ENCODE data around the gene SLC37A1.

GRCh38 chr21:42490720-42491119 lies 22.9 kb upstream of the SLC37A1 start:
- TF ChIP-seq ZSCAN16 (tag by site-specific recombination; IDR thresholded peaks at IDR 0.05) (no peak), ZNF449 (tag by site-specific recombination; IDR thresholded peaks at IDR 0.05) (no peak), ZNF274 (IDR thresholded peaks at IDR 0.05; ENCODE audit: low read length) (no peak), ZNF274 (tag by site-specific recombination; IDR thresholded peaks at IDR 0.05; ENCODE audit: borderline replicate concordance) (no peak), MZF1 (tag by site-specific recombination; IDR thresholded peaks at IDR 0.05; ENCODE audit: borderline replicate concordance) (no peak), ZNF426 (tag by site-specific recombination; IDR thresholded peaks at IDR 0.05) (no peak), ZNF211 (tag by site-specific recombination; IDR thresholded peaks at IDR 0.05; ENCODE audit: low read depth) (no peak), ZNF23 (tag by site-specific recombination; IDR thresholded peaks at IDR 0.05; ENCODE audit: borderline replicate concordance) (no peak)
- TF ChIP-seq, protein P1, sequence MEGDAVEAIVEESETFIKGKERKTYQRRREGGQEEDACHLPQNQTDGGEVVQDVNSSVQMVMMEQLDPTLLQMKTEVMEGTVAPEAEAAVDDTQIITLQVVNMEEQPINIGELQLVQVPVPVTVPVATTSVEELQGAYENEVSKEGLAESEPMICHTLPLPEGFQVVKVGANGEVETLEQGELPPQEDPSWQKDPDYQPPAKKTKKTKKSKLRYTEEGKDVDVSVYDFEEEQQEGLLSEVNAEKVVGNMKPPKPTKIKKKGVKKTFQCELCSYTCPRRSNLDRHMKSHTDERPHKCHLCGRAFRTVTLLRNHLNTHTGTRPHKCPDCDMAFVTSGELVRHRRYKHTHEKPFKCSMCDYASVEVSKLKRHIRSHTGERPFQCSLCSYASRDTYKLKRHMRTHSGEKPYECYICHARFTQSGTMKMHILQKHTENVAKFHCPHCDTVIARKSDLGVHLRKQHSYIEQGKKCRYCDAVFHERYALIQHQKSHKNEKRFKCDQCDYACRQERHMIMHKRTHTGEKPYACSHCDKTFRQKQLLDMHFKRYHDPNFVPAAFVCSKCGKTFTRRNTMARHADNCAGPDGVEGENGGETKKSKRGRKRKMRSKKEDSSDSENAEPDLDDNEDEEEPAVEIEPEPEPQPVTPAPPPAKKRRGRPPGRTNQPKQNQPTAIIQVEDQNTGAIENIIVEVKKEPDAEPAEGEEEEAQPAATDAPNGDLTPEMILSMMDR (tag by site-specific recombination; IDR thresholded peaks at IDR 0.05) = no peak
